Nephron progenitor cell (in vitro differentiated cells): Measurements from ENCODE around the gene DTD1.
A peak's percentile ranks its signal among the peaks of the same experiment; 100 is the strongest.

ENCODE experiments used
- DNase-seq: peaks from one replicate; pipeline ENCODE4 v3.0.0; 2021
- H3K27ac Mint-ChIP-seq: 2 replicates; pipeline ENCODE4 v1.8.0; 2021; ENCODE audit warnings: mild to moderate bottlenecking, moderate library complexity, mixed read lengths
- H3K27me3 Mint-ChIP-seq: 2 replicates; pipeline ENCODE4 v1.8.0; 2021; ENCODE audit warnings: mild to moderate bottlenecking, low read depth, mixed read lengths; ENCODE audit not compliant: poor library complexity
- H3K36me3 Mint-ChIP-seq: 2 replicates; pipeline ENCODE4 v1.8.0; 2021; ENCODE audit warnings: low read depth, mixed read lengths
- H3K4me1 Mint-ChIP-seq: 2 replicates; pipeline ENCODE4 v1.8.0; 2021; ENCODE audit warnings: mixed read lengths
- H3K4me3 Mint-ChIP-seq: 2 replicates; pipeline ENCODE4 v1.8.0; 2021; ENCODE audit warnings: mild to moderate bottlenecking, moderate library complexity, mixed read lengths
- H3K9me3 Mint-ChIP-seq: 2 replicates; pipeline ENCODE4 v1.8.0; 2021; ENCODE audit warnings: mild to moderate bottlenecking, moderate library complexity, mixed read lengths
- CTCF ChIP-seq: fragments of 200-600 bp; sonication (generic); IDR thresholded peaks from 2 replicates; pipeline ENCODE4 v1.5.0; 2021; ENCODE audit warnings: antibody characterized with exemption

Gene DTD1

DNA sequence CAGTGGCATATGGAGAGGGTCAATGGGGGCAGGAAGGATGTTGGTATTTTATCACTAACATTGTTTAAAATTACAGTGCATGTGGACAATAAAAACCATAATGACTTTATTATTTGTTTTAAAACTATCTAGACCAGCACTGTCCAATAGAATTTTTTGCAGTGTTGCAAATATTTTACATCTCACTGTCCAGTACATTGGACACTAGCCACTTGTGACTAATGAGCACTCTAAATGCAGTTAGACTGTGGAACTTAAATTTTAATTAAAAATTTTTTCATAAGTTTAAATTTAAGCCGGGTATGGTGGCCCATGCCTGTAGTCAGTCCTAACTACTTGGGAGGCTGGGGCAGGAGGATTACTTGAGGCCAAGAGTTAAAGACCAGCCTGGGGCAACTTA is 101.7 kb downstream of the DTD1 start:
- no peak overlapping the region for H3K4me3 Mint-ChIP-seq
- H3K27me3 Mint-ChIP-seq = no peaks in the 10 kb centered on the region
- TF ChIP-seq CTCF = no peak
- peaks cover 8% of the 10 kb centered on the region for H3K9me3 Mint-ChIP-seq
- H3K4me1 Mint-ChIP-seq = peaks cover 10% of the 10 kb centered on the region
- no peak for DNase-seq
- H3K36me3 Mint-ChIP-seq = peaks cover 15% of the 10 kb centered on the region
- no peak overlapping the region for H3K27ac Mint-ChIP-seq

- no peak for DNase-seq
- H3K27ac Mint-ChIP-seq = no peak overlapping the region
- no peak overlapping the region for H3K4me3 Mint-ChIP-seq
- H3K9me3 Mint-ChIP-seq = peaks cover 12% of the 10 kb centered on the region
- peaks cover 20% of the 10 kb centered on the region for H3K36me3 Mint-ChIP-seq
- peaks cover 10% of the 10 kb centered on the region for H3K4me1 Mint-ChIP-seq
- H3K27me3 Mint-ChIP-seq = no peaks in the 10 kb centered on the region
- no peak for TF ChIP-seq CTCF
Observed at GRCh38 chr20:18692447-18692846, 104.6 kb downstream of the DTD1 start.

GRCh38 chr20:18694071-18694470 is 106.2 kb downstream of the DTD1 start:
- Mint-ChIP-seq H3K27ac (peak overlapping the region; percentile 46), H3K4me3 (no peak overlapping the region), H3K27me3 (no peaks in the 10 kb centered on the region), H3K36me3 (peaks cover 17% of the 10 kb centered on the region), H3K9me3 (peaks cover 12% of the 10 kb centered on the region), H3K4me1 (peaks cover 10% of the 10 kb centered on the region)
- no peak for DNase-seq
- no peak for TF ChIP-seq CTCF

DNA sequence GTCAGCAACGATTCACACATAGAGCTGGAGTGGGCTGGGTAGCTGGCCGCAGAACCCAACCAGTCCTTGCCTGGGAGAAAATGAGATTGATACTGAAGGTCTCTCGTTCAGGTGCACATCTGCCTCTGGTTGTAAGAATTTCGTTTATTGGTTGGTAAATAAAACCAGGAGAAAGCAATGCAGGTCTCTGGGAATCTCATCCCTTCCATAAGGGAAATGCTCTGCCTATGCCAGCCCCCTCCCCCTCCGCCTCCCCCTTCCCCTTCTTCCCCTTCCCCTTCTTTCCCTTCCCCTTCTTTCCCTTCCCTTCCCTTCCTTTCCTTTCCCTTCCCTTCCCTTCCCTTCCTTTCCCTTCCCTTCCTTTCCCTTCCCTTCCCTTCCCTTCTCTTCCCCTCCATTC is 107.3 kb downstream of the DTD1 start:
- Mint-ChIP-seq H3K9me3 (peaks cover 11% of the 10 kb centered on the region), H3K27ac (peak overlapping the region; percentile 39), H3K27me3 (no peaks in the 10 kb centered on the region), H3K4me3 (no peak overlapping the region), H3K36me3 (peaks cover 17% of the 10 kb centered on the region), H3K4me1 (peaks cover 10% of the 10 kb centered on the region)
- DNase-seq = no peak
- TF ChIP-seq CTCF = no peak

DNA sequence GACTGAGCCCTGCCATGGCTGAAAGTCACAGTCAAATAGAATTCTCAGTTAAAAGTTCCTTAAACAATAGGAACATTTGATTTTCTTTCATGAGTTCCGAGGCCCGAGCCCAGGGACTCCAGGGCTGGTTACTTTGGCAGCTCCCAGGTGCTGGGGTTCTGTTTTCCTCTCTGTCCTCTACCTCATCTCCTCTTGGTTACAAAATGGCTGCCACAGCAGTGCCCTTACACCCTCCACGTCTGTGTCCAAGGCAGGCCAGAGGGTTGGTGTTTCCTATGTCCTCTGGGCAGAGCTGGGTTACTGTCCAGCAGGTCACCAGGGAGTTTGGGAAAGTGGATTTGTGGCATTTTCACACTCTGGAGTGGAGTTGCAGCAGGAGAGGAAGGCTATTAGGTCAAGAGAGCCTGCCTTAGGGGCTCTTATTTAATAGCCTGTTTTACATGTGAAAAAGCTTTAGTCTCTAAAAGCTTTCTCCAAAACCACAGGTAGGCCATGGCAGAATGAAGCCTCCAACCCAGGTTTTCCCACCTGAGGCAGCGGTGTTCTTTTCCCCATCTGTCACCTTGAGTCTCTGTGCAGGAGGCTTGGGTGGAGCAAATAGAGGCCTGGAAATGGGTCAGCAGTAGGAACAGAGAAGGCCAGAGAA is 111.0 kb downstream of the DTD1 start:
- TF ChIP-seq CTCF = no peak
- H3K9me3 Mint-ChIP-seq = peaks cover 4% of the 10 kb centered on the region

GRCh38 chr20:18701969-18702368 is 114.1 kb downstream of the DTD1 start:
- H3K36me3 Mint-ChIP-seq = peaks cover 5% of the 10 kb centered on the region
- H3K4me3 Mint-ChIP-seq = no peak overlapping the region
- H3K9me3 Mint-ChIP-seq = no peaks in the 10 kb centered on the region
- no peak for TF ChIP-seq CTCF
- H3K27me3 Mint-ChIP-seq = no peaks in the 10 kb centered on the region
- H3K27ac Mint-ChIP-seq = no peak overlapping the region
- DNase-seq = no peak
- H3K4me1 Mint-ChIP-seq = no peaks in the 10 kb centered on the region

More for the DNA sequence above, 111.0 kb downstream of the DTD1 start:
- no peak overlapping the region for H3K4me3 Mint-ChIP-seq
- H3K4me1 Mint-ChIP-seq = peaks cover 7% of the 10 kb centered on the region
- no peaks in the 10 kb centered on the region for H3K27me3 Mint-ChIP-seq
- no peak for DNase-seq
- H3K36me3 Mint-ChIP-seq = peaks cover 10% of the 10 kb centered on the region
- H3K27ac Mint-ChIP-seq = peak overlapping the region; percentile 36
